Liver (tissue), 9 donors: ENCODE results near the gene CRYBA2. TPM values are rescaled to one million over a fixed set of nuclear protein-coding genes. Genes with fewer than 3 reads are reported as not detected.

Experiments
- DNase-seq: peaks from one replicate; pipeline ENCODE4 v3.0.0-alpha.2; 2017; ENCODE audit warnings: low spot score
- H3K27ac ChIP-seq, 2 donors: one replicate each; pipeline ENCODE4 v1.7.0; 2013; ENCODE audit warnings: inconsistent platforms in 2 of 2, low read length in 2 of 2, control low read depth in 1 of 2, low read depth in 1 of 2, mild to moderate bottlenecking in 1 of 2
- H3K27me3 ChIP-seq, 4 donors: one replicate each; pipeline versions ENCODE4 v1.6.1 to v1.7.0; 2013; ENCODE audit warnings: low read length in 3 of 4, inconsistent platforms in 1 of 4, mild to moderate bottlenecking in 1 of 4, moderate library complexity in 1 of 4; ENCODE audit not compliant: control insufficient read depth in 4 of 4, insufficient read depth in 4 of 4
- H3K36me3 ChIP-seq, 4 donors: one replicate each; pipeline versions ENCODE4 v1.6.1 to v1.7.0; 2013; ENCODE audit warnings: low read length in 3 of 4, mild to moderate bottlenecking in 3 of 4, low read depth in 1 of 4, moderate library complexity in 1 of 4; ENCODE audit not compliant: control insufficient read depth in 4 of 4, insufficient read depth in 3 of 4
- H3K4me1 ChIP-seq, 4 donors: one replicate each; pipeline versions ENCODE4 v1.6.1 to v1.7.0; 2013; ENCODE audit warnings: low read length in 3 of 4, mild to moderate bottlenecking in 3 of 4, moderate library complexity in 1 of 4; ENCODE audit not compliant: control insufficient read depth in 4 of 4, insufficient read depth in 4 of 4
- H3K4me3 ChIP-seq, 3 donors: one replicate each; pipeline versions ENCODE4 v1.6.1 to v1.7.0; 2013; ENCODE audit warnings: low read length in 3 of 3, control low read depth in 1 of 3, low read depth in 1 of 3, mild to moderate bottlenecking in 1 of 3
- H3K9ac ChIP-seq, 2 donors: one replicate each; pipeline ENCODE4 v1.7.0; 2013; ENCODE audit warnings: low read length in 2 of 2, mild to moderate bottlenecking in 2 of 2, moderate library complexity in 2 of 2, control low read depth in 1 of 2, low read depth in 1 of 2
- H3K9me3 ChIP-seq, 4 donors: one replicate each; pipeline versions ENCODE4 v1.6.1 to v1.7.0; 2013; ENCODE audit warnings: low read length in 3 of 4; ENCODE audit not compliant: control insufficient read depth in 4 of 4
- ATF3 ChIP-seq: IDR thresholded peaks from 2 replicates; pipeline ENCODE4 v1.6.1; 2016; ENCODE audit warnings: antibody characterized with exemption
- CTCF ChIP-seq: fragments of 150-350 bp; IDR thresholded peaks from 2 replicates; pipeline ENCODE4 v1.5.1; 2017; ENCODE audit warnings: improper control_type of control experiment, low read depth, low read length; ENCODE audit not compliant: missing input control
- EGR1 ChIP-seq, 2 donors: IDR thresholded peaks; 2 replicates each; pipeline ENCODE4 v1.6.1; 2016 to 2018; ENCODE audit warnings: antibody characterized with exemption in 2 of 2, low read depth in 2 of 2
- FOXA1 ChIP-seq: IDR thresholded peaks from 2 replicates; pipeline ENCODE4 v1.6.1; 2016; ENCODE audit warnings: antibody characterized with exemption
- FOXA2 ChIP-seq: IDR thresholded peaks from 2 replicates; pipeline ENCODE4 v1.6.1; 2016; ENCODE audit warnings: antibody characterized with exemption
- GABPA ChIP-seq, 2 donors: IDR thresholded peaks in 1 of 2; conservative IDR thresholded peaks in 1 of 2; 2 replicates each; pipeline ENCODE4 v1.6.1; 2016; ENCODE audit warnings: antibody characterized with exemption in 2 of 2, mild to moderate bottlenecking in 1 of 2, moderate library complexity in 1 of 2
- HNF4A ChIP-seq, 2 donors: conservative IDR thresholded peaks; 2 replicates each; pipeline ENCODE4 v1.6.1; 2016; ENCODE audit warnings: antibody characterized with exemption in 2 of 2, mild to moderate bottlenecking in 2 of 2
- HNF4G ChIP-seq: IDR thresholded peaks from 2 replicates; pipeline ENCODE4 v1.6.1; 2016; ENCODE audit warnings: antibody characterized with exemption
- JUND ChIP-seq, 2 donors: IDR thresholded peaks; 2 replicates each; pipeline ENCODE4 v1.6.1; 2016; ENCODE audit warnings: antibody characterized with exemption in 2 of 2
- MAX ChIP-seq: IDR thresholded peaks from 2 replicates; pipeline ENCODE4 v1.6.1; 2016; ENCODE audit warnings: antibody characterized with exemption
- NR2F2 ChIP-seq: IDR thresholded peaks from 2 replicates; pipeline ENCODE4 v1.6.1; 2016; ENCODE audit warnings: antibody characterized with exemption
- RAD21 ChIP-seq, 2 donors: IDR thresholded peaks; 2 replicates each; pipeline ENCODE4 v1.6.1; 2016; ENCODE audit warnings: antibody characterized with exemption in 2 of 2, mild to moderate bottlenecking in 2 of 2
- REST ChIP-seq: IDR thresholded peaks from 2 replicates; pipeline ENCODE4 v1.6.1; 2016; ENCODE audit warnings: antibody characterized with exemption, mild to moderate bottlenecking
- RXRA ChIP-seq, 2 donors: IDR thresholded peaks; 2 replicates each; pipeline ENCODE4 v1.6.1; 2017 to 2018; ENCODE audit warnings: antibody characterized with exemption in 2 of 2, mild to moderate bottlenecking in 1 of 2
- SP1 ChIP-seq: IDR thresholded peaks from 2 replicates; pipeline ENCODE4 v1.6.1; 2018; ENCODE audit warnings: antibody characterized with exemption, mild to moderate bottlenecking
- TAF1 ChIP-seq: conservative IDR thresholded peaks from 2 replicates; pipeline ENCODE4 v1.6.1; 2016; ENCODE audit warnings: antibody characterized with exemption, mild to moderate bottlenecking
- YY1 ChIP-seq: IDR thresholded peaks from 2 replicates; pipeline ENCODE4 v1.6.1; 2016; ENCODE audit warnings: antibody characterized with exemption, mild to moderate bottlenecking
- ZBTB33 ChIP-seq: IDR thresholded peaks from 2 replicates; pipeline ENCODE4 v1.6.1; 2016; ENCODE audit warnings: antibody characterized with exemption
- WGBS: extraction: QIAGEN DNeasy Blood & Tissue Kit; methylation state at CpG from one replicate; pipeline ENCODE4 v1.1.7; 2013; 5-methylcytosine and 5-hydroxymethylcytosine counted together
- polyA plus RNA-seq, 2 donors: library from polyadenylated mRNA; stranded (reverse) in 1 of 2; unstranded in 1 of 2; fragments of 200-250 nt in 1 of 2; fragments of >200 nt in 1 of 2; fragmentation: Nextera tagmentation in 1 of 2; extraction: Ambion mirVana in 1 of 2; gene quantifications; one replicate each; pipeline versions ENCODE4 v1.2.1 to v1.2.3, GENCODE V29; 2013 to 2015
- total RNA-seq, 2 donors: library from RNA; depleted of rRNA; stranded (reverse); fragments of >200 nt; gene quantifications; one replicate each; pipeline ENCODE4 v1.2.3, GENCODE V29; 2014
- donor health status: healthy.
- donor health status: healthy.
- donor health status: healthy.
- donor health status: healthy.
- donor health status: healthy.

Gene CRYBA2
- total and polyA plus RNA-seq, 4 donors: not detected

- Histone ChIP-seq H3K4me3 (peak overlapping the region; percentile 7 to 46 (median 19)), H3K4me1 (peaks cover 4 to 38% (median 17%) of the 10 kb centered on the region in 4 donors), H3K9me3 (no peaks in the 10 kb centered on the region), H3K36me3 (no peaks in the 10 kb centered on the region), H3K9ac (peak overlapping the region in 1 of 2 donors; percentile 64), H3K27ac (peak overlapping the region; percentile 89 to 98), H3K27me3 (no peaks in the 10 kb centered on the region)
- WGBS: 8% methylated on average over 70 of the region's 70 CpGs
- TF ChIP-seq ATF3 (no peak), HNF4A (conservative IDR thresholded peaks at IDR 0.05) (peak in 1 of 2 donors; percentile 63), GABPA (IDR thresholded peaks at IDR 0.05 in 1 of 2, conservative IDR thresholded peaks at IDR 0.05 in 1 of 2) (peak in 1 of 2 donors; percentile 37), REST (peak; percentile 84), EGR1 (IDR thresholded peaks at IDR 0.05; ENCODE audit: low read depth in 2 of 2) (peak; percentile 93 to 99), MAX (no peak), RAD21 (IDR thresholded peaks at IDR 0.05) (no peak), FOXA2 (peak; percentile 82), FOXA1 (peak; percentile 81), CTCF (no peak), NR2F2 (no peak), TAF1 (no peak), HNF4G (no peak), ZBTB33 (no peak), JUND (IDR thresholded peaks at IDR 0.05) (peak in 1 of 2 donors; percentile 48), YY1 (peak; percentile 62), SP1 (no peak), RXRA (IDR thresholded peaks at IDR 0.05) (no peak)
- DNase-seq: peak; percentile 80
Observed at GRCh38 chr2:219001577-219002394, 8.6 kb upstream of the CRYBA2 start.
